CD4-positive, alpha-beta T cell treated with Interleukin-4 for 1 hour (primary cell): ENCODE results near the gene PITPNM1.
"Not testable (repeated sequence)": the region's sequence is repeated elsewhere in the genome, so short reads cannot be mapped to it uniquely, and the experiment has no call there.

Experiments
- DNase-seq, 2 donors: peaks; one replicate each; pipeline ENCODE4 v3.0.0-alpha.2; 2020 to 2022

PITPNM1 gene

DNA sequence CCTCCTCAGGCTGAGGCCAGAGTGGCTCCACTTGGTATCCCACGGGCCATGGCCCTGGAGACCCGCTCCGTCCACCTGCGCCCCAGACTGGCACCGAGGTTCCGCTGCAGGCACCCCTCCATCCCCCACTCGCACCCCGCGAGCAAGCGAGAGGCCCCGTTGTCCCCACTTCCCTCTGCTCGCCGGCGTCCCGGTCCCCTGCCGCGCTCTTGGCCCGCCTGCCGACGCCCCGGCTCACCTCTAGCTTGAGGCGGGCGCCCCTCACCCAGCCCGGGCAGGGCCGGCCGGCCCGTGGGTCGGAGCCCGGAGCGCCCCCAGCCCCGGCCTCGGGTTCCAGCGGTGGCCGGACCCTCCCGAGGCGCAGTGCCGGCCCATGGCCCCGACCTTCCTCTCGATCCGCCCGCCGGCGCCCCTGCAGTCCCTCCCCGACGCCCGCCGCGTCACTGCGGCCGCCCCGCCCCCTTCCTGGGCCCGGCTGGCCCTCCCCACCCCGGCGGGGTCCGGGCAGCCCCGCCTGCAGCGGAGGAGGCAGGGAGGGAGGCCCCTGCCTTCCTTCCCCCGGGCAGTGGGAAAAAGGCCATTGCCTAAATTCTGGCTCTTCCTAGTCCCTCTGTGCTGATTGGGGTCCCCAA, at the start of gene PITPNM1:
Gene PITPNM1, minus strand, starts transcription at position 414 of the 632 bp plus-strand sequence. CDS start 1,183 bp downstream, outside the sequence.
- peak; percentile 73 to 76 for DNase-seq

DNA sequence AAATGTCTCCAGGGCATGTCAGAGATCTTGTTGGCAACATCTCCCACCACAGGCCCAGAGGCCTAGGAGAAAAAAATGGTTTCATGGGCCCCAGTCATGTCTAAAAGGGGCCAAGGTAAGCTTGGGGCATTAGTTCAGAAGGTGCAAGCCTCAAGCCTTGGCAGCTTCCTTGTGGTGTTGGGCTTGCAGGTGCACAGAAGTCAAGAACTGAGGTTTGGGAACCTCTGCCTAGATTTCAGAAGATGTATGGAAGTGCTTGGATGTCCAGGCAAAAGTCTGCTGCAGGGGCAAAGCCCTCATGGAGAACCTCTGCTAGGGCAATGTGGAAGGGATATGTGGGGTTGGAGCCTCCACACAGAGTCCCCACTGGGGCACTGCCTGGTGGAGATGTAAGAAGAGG, 46.5 kb upstream of the PITPNM1 start:
- not testable (repeated sequence) for DNase-seq

DNA sequence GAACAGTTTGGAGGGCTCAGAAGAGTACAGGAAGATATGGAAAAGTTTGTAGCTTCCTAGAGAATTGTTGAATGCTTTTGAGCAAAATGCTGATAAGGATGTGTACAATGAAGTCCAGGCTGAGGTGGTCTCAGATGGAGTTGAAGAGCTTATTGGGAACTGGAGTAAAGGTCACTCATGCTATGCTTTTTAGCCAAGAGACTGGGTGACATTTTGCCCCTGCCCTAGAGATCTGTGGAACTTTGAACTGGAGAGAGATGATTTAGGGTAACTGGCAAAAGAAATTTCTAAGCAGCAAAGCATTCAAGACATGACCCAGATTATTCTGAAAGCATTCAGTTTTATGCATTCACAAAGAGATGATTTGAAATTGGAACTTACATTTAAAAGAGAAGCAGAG, 46.0 kb upstream of the PITPNM1 start:
- no peak for DNase-seq

DNA sequence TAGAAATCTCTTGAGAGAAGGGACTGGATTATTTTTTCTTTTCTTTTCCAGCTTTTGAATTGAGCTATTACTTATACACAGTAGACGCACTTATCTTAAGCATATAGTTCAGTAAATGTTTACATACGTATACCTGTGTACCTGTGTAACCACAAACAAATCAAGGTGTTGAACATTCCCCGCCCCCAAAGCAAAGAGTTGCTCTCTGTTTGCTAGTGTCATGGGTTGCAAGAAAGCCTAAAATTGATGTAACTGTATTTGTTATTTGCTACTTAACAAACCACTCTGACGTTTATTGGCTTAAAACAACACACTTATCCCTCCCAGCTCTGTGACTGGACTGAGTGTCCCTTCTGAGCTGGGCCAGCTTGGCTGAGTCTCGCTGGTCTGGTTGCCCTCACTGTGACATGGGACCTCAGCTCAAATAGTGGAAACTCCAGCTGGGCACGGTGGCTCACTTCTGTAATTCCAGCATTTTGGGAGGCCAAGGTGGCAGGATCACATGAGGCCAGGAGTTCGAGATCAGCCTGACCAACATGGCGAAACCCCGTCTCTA, 43.5 kb upstream of the PITPNM1 start:
- DNase-seq, result no peak

DNA sequence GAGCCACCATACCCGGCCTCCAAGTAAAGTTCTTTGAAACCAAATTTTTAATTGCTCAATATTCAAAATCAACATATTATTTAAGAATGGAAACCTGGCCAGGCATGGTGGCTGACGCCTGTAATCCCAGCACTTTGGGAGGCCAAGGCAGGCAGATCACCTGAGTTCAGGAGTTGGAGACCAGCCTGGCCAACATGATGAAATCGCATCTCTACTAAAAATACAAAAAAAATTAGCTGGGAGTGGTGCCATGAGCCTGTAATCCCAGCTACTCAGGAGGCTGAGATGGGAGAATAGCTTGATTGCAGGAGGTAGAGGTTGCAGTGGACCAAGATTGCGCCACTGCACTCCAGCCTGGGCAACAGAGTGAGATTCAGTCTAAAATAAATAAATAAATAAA, 42.9 kb upstream of the PITPNM1 start:
- not testable (repeated sequence) for DNase-seq

DNA sequence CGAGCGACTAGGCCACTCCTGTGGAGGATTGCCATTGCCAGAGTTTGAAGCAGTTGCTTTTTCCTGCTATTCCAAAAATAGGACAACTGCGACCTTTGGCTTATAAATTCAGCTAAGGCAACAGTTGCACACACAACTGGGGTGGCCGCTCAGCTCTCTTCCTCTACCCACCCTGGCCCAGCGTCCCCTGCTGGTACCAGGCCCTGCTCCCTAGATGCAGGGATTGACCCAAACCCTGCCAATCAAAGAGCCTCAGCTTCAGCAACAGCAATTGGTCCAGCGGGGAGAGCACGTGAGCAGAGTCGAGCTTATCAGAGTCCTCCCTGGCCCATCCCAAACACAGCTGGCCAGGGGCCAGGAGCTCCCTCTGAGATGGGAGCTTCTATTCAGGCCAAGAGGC, 40.1 kb upstream of the PITPNM1 start:
- no peak for DNase-seq

DNA sequence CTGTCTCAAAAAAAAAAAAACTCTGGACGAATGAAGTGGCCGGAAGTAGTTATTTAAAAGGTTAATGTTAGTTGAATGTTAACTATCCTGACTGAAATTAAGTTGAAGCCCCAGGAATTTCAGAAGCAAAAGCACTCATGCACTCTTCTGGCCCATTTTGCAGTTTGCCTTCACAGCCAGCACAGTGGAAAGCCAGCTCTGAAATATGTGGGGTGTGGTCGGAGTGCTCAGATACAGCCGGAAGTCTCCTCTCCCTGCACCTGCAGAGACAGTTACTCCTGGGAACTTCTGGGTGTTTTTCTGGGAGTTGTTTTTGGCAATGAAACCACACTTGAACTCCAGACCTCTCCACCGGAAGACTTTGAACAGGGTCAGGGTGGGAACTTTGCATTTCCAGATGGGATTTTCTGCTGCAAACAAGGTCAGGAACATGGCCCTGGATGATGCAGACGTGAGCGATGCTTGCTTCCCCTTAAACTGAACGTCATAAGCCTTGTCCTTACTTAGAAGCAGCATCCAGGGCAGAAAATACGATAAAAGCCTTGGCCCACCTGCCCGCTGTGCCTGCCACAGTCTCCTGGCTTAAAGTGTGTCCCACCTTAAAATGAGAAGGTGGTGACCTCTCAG, 39.6 kb upstream of the PITPNM1 start:
- DNase-seq, result no peak

DNA sequence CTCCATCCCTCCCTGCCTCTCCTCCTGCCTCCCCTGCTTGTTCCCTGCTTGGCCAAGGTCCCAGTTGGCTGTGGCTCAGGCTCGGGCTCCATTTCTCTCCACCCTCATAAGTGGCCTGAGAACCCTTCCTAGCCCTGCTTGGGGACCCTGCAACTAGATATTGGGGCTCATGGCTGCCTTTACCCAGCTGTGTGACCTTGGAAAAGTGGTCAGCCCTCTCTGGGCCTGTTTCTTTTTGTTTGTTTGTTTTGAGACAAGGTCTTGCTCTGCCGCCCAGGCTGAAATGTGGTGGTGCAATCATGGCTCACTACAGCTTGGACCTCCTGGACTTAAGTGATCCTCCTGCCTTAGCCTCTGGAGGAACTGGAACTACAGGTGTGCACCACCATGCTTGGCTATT, 38.4 kb upstream of the PITPNM1 start:
- DNase-seq, result no peak

DNA sequence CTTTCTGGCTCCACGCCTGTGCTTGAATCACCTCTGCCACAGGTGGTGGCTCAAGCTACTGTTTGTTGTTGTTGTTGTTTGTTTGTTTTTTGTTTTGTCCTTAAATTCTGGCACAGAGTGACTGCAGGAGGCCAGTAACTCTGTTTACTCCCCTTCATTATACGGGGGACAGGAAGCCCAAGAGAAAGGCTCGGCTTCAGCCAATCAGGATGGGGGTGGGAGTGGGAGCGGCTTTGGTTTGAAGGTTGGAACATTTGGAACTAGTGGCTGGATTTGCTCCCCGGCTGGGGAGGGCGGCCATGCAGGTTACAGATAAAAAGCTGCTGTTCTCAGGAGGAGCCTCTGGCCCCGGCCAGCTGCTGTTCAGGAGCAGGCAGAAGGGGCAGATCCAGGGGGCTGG, 37.8 kb upstream of the PITPNM1 start:
- DNase-seq, result no peak

DNA sequence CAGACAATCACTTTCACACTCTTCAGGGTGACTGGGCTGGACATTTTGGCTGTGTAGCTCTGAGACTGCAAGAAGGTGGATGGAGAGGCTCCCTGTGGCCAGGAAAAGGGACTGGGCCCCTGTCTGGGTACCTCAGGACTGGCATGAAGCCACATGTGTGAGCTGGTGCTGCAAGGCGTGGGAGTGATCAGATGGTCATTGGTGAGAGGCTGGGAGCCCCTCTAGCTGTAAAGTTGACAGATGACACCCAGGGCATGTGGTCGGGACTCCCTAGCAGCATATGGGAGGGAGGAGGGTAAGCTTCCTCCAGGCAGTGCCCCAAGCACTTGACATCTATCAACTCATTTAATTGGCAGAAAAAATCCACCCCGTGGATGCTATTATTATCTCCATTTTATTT, 37.0 kb upstream of the PITPNM1 start:
- no peak for DNase-seq

DNA sequence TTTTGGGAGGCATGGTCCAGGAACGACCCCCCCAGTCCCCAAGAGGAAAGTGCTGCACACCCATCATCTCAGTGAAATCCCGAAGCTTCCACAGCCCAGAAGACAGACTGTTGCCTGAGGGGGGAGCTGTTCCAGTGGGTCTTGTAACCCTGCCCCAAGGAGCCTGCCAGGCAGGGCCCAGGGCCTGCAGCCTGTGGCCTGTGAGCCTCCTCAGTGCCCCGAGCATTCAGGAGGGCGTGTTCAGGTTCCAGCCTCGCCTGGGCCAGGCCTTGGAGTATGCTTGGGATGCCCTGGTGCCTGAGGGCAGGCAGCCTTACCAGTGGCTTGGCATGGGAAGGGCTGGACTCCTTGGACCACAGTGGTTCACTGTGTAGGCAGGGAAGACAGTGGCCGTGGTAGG, 36.0 kb upstream of the PITPNM1 start:
- no peak for DNase-seq

DNA sequence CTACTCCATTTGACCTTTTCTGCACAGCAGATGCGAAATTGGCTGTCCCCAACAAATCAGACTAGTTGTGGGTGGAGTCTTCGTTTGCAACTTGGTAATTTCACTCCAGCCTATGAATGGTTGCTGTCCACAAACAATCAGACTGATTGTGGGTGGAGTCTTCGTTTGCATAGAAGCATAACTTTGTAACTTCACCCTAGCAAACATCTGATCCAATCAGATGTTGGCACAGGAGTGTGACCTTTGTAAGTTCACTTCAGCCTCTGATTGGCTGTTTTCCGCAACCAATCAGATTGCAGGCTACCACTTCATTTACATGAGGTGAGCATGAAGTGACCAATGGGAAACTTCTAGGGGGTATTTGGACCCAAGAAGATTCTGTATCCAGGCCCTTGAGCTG, 34.4 kb upstream of the PITPNM1 start:
- no peak for DNase-seq

DNA sequence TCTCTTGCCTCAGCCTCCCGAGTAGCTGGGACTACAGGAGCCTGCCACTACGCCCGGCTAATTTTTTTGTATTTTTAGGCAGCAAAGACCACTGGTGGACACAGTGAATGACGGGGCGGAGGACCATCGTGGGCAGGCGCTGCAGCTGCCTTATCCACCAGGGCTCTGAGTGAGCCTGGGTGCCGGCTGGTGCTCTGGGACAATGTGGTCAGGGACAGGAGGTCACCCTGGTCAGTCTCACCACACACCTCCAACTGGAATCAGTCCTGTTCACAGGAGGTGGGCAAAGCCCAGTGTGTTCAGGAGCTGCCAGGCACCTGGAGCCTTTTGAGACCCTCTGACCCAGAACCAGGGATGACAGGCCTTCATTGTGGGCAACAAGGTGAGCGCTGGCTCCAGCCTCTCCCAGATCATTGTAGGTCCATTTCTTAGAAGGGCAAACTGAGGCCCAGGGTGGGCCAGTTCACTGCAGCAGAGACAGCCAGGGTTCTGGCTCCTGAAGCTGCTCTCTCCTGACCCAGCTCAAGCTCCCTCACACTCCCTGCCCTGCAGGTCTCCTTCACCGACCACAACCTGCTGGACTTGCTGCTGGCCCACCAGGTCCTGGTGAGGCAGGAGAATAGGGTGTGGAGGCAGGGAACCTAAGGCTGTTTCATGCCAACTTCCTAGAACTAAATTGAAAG, 33.8 kb upstream of the PITPNM1 start:
- DNase-seq, result no peak

DNA sequence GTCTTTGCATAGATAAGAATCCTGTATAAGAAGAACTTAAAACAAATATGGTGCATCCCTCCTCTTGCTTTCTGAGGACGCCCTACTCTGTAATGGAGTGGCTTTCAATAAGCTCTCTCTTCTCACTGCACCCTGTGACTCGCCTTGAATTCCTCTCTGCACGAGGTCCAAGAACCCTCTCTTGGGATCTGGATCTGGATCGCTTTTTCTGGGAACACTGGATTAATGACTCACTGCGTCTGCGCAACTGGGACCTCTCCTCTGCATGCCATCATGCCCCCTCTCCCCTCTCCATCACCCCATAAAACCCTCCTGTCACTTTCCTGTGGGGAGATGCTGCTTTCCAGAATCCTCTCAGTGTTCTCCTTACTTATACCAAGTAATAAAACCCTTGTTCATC, 33.1 kb upstream of the PITPNM1 start:
- DNase-seq, result no peak

DNA sequence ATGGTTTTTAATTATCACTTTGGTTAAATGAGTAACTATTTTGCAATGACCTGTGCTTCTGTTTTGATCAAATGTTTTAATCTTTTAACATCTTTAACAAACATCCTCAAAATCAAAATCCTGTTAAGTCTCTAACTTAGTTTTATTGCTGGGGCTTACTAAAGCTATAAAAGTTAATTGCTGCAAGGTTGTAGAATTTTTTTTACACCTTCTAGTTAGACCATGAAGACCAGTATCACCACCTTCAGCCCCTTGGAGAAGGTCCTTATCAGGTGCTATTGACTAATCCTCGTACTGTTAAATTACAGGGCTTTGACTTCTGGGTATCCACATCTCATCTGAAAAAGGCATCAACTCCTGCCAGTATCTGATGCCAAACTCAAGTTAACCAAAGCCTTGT, 30.4 kb upstream of the PITPNM1 start:
- no peak for DNase-seq

DNA sequence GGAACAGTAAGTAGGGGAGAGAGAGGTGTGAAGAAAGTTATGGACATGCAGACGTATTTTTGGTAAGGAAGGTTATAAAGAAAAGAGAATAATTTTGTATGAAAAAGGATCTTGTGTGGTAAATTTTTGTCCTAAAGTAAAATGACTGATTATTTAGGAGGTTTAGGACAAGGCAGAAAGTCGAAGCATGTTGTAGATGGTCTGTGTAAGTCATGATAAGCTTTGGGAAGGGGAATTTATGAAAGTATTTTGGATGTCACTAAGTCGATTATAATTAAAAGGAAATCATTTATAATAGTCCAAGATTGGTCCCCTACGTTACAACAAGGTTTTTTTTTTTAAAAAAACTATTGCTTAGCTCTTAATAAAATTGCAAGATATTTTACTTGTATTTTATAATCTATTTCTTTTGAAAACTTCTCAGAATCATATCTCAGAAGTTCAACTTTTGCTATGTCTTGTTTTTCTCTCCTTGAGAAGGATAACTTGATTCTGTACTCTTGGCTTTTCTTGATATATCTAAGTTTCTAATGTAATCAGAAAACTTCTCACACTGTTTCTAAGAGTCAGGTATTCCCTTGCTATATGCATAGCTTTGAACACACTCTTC, 29.0 kb upstream of the PITPNM1 start:
- DNase-seq, result no peak

DNA sequence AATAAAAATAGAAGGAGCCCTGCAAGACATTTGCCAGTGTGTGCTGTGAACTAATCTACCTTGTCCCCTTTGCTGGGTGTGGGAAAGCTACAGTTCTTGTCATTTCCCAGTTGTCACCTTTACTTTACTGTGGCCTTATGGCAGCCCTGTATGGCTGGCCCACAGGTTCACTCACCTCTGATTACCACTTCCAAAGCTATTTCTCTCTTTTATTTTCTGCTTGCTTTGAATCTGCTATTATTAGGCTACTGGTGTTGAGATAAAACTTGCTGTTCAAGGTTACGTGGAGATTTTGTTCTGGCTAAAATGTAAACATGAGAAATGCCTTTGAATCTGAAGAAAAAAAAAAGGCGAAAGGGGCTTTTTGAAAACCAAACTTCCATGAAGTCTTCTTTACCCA, 27.7 kb upstream of the PITPNM1 start:
- no peak for DNase-seq

DNA sequence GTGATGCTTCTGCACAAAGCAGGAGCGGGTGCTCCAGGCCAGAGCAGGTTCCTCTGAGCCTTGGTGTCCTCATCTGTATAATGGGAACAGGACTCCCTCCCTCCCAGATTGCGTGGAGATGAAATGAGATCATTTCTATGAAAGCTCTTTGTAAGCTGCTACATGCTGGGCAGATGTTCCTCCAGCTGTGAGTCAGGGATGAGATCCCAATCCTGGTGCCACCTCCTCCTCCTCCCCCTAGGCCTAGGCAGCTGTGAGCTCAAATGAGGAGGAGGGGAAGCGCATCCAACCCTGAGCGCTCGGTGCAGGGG, 25.1 kb upstream of the PITPNM1 start:
- DNase-seq, result no peak

DNA sequence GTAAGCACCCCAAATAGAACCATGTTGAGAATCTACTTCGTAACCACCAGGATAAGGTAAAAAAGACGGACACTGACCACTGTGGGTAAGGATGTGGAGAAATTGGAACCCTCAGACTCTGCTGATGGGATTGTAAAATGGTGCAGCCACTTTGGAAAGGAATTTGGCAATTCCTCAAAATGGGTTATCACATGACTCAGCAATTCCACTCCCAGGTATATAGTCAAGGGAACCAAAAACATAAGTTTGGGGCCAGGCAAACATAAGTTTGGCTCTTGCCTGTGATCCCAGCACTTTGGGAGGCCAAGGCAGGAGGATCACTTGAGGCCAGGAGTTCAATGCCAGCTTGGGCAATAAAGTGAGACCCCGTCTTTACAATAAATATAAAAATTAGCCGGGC, 23.2 kb upstream of the PITPNM1 start:
- DNase-seq, result no peak

DNA sequence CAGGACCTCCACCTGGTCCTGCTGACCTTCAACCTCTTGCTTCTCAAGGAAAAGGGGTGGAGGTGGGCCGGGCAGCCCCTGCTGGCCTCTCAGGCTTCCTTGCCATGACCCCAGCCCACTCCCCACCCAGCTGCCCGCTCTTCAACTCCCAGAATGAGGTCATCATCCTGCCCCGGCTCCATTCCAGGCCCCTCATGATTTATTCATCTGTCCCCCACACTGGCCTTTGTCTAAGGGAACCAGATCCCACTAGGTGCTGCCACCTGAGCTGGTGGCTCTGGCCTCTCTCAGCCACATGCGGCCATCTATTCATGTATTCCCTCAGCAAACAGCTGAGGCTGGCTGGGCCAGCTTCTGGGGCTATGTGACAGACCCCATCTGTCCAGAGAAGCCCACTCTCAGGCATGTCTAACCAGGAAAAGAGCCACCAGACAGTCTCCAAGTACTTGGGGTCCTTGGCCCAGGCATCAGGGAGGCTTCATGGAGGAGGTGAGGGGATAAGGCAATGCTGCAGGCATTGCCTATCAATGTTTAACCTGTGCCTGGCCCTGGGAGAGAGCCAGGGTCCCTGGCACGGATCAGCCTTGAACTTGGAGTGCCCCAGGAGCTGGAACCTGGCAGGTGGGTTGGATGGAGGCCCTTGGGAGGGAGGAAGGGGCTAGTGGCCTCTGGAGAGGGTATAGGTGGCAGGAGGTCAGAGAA, 20.3 kb upstream of the PITPNM1 start:
- no peak for DNase-seq

DNA sequence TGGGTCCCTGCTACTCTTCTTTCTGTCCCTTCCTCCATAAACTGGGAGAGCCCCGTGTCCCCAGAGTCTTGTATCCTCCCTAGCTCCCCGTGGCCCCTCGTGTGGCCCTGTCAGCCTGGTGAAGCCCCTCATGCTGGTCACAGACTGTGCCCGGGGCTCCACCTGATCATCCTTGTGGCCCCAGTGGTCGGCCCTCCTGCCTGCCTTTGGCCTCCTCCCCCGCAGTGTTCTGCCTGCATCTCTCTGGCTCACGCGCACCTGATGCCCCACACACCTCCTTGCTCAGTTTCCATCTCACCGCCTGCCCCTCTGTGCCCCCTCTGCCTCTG, 19.3 kb upstream of the PITPNM1 start:
- no peak for DNase-seq

DNA sequence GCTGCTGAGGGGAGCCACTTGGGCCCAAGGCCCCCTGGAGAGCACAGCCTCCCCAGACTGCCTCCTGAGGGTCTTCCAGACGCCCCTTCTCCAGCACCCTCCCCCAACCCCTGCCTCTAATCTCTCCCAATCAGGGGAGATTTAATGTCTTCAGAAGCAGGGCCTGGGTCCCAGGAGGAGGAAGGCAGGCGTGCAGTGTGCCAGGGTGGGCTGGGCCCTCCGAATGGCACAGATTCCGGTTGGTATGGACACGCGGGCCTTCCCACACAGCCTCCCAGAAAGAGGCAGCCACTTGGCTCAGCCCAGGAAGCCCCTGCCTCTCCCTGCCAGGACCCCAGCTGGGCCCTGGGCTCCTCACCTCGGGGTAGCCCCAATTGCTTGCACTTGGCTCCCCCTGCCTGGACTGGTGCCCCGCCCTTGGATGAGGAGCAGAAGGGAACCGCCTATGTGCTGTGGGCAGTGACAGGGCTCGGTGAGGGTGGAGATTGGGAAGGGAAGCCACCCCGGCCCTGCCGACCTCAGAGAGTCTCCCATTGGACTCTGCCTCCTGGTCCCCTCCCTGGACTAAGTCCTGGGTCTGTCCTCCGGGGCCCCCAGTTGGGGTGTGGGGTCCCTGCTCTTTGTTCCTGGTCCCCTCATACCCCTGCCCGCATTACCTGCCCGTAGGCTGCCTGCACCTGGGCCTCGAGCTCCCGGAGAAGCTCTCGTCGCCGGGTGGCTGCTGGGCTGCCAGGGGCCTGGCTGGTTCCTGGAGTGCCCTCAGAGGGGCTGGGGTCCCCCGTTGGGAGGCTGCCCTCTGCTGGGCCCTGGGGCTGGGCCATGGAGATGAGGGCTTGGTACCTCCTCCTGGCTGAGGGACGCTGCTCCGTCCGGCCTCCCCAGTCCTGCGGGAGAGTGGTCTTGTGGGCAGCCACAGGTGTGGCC, 18.7 kb upstream of the PITPNM1 start:
- no peak for DNase-seq
